HG03159 (cell line): ENCODE results near the gene CCDC150.
"Not testable (repeated sequence)": the region's sequence is repeated elsewhere in the genome, so short reads cannot be mapped to it uniquely, and the experiment has no call there.

ENCODE experiments used
- ATAC-seq: cut with Tn5 transposase; IDR thresholded peaks from one replicate; pipeline ENCODE4 v1.9.1; 2021; ENCODE audit warnings: mild to moderate bottlenecking, moderate library complexity; ENCODE audit not compliant: unreplicated experiment

CCDC150 gene

DNA sequence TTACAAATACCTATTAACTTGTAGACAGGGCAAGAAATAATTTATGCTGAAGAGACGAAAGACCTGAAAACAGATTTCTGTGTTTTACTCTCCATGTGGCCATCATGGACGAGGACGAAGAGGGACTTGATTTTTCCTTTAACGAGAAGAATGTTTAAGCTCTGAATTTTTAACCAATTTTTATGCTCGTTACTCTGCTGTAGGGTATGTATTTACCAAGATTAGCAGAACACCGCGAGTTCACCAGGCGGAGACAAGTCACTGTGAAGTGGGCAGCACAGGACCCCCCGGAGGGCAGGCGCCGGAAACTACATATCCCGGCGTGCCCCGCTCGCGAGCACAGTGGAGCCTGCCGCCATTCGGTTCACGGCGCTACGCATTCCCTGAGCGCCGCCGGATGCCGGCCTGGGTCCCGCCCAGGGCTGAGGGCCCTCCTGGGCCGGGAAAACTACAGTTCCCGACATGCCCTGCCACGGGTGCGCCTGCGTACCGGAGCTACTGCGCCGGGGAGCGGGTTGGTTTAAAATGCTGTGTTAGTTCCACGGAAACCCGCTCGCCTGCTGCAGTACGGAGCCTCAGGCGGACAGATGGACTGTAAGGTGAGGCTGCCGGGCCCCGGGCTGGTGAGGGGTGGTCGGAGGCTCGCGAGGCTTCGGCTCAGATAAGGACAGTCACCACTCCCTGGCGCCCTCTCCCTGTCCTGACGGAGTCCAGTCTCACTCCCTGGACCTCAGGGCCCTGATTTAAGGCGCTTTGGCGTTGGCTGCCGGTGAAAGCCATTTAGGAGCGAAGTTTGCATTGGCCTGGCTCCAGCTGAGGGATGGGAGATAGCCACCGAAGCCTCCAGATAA, at the start of gene CCDC150:
CCDC150 (plus strand) TSS at position 536 of the 851 bp plus-strand sequence; CDS start at position 588, 52 bp downstream.
- peak; percentile 100 for ATAC-seq

- no peak for ATAC-seq
These were observed 49.2 kb upstream of the CCDC150 start for GRCh38 chr2:196590286-196590685.

DNA sequence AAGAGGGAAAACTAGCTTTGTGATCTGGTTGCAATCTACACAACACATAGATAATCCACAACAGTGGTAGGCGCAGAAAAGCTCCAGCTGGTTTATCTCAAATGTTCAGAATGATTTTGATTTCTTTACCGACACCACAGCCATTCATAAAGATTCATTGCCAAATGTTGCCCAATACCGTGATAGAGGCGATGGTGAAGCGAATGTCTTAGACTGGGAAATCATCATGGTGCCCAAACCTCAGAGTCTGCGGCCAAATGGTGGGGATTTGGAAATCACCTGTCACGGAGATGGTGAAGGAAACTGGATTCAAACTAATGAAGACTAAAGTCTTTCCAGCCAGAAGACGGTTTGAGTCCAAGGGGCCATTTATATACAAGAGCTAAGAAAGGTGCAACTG, 48.5 kb upstream of the CCDC150 start:
- ATAC-seq, result no peak

GRCh38 chr2:196591621-196592022, 47.9 kb upstream of the CCDC150 start:
- ATAC-seq, result no peak

- peak; percentile 39 for ATAC-seq
These were observed 47.1 kb upstream of the CCDC150 start for GRCh38 chr2:196592331-196592910.

DNA sequence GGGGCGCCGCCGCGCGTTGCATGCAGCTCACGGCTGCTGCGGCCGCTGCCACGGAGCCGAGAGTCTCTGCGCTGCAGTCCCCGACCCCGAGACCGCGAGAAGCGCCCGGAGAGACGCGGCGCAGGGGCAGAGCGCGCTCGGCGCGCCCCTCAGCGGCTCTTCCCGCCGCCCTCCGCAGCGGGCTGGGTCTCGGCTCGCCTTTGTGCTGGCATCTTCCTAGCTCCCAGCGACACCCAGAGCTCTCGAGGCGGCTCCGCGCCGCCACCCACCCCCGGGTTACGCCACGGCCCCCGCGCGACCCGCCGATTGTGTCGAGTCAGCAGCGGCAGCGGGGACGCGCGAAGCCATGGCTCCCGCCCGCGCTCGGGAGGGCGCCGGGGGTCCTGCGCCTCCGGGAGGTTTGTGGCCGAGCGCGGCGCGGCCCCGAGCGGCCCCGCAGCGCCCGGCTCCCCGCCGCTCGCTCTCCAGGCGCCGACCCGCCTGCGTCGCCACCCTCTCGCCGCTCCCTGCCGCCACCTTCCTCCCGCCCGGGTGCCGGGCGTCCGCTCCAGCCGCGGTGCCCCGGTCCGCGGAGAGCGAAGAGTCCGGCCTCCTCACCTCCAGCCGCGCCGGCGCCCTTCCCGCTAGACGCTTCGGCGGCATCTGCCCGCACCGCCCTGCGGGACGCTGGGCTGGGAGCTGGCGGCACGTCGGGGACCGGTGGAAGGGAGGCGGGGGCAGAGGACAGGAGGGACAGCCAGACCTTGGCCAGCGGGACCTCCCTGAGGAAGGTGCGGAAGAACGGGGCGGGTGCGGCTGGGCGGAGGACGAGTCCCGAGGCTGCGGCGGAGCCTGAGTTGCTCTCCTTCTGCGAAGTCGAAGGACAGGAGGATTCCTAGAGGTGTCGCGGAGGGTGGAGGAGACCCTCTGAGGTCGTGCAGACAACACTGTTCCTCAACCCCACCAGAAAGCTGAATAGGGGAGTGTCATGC, 46.3 kb upstream of the CCDC150 start, which contains the start of gene HECW2:
HECW2 (minus strand) TSS at position 644 of the 971 bp plus-strand sequence.
- peak; percentile 61 for ATAC-seq

GRCh38 chr2:196594158-196594557, 45.4 kb upstream of the CCDC150 start:
- ATAC-seq, result no peak

- ATAC-seq, result no peak
These were observed 42.0 kb upstream of the CCDC150 start for GRCh38 chr2:196597531-196597930.

- ATAC-seq, result no peak
These were observed 41.1 kb upstream of the CCDC150 start for GRCh38 chr2:196598412-196598811.

DNA sequence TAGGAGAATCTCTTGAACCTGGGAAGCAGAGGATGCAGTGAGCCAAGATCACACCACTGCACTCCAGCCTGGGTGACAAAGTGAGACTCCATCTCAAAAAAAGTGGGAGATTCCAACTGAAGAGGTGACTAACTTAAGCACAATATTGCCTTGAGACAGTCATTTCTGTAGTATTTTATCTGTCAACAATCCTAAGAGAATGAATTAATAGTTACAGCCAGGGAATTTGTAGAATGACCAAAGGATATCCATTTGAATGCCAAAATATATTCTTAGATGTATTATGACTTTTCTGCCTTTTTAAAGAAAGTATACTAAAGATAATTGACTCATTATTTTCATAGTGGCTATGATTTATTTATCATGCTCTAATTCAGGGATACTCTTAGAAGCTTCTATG, 40.7 kb upstream of the CCDC150 start:
- ATAC-seq, result no peak

GRCh38 chr2:196601430-196602306, 37.8 kb upstream of the CCDC150 start:
- ATAC-seq, result no peak

DNA sequence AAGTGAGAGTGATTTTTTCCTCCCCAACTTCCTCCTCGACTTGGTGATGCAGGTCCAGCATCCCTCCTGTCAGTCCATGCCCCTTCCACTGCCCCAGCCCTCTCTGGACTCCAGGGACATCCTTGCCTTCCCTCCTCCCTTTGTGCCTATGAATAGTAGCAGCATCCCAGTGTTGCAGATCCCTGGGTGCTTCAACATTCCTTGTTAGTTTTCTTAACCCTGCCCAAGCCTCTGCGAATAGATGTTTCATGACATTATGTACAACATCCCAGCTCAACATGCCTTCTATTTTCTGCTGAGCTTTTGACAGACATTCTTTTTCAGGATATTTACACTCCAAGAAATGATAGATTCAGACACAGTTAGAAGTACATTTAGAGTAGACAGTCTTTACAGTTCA, 35.3 kb upstream of the CCDC150 start:
- no peak for ATAC-seq

DNA sequence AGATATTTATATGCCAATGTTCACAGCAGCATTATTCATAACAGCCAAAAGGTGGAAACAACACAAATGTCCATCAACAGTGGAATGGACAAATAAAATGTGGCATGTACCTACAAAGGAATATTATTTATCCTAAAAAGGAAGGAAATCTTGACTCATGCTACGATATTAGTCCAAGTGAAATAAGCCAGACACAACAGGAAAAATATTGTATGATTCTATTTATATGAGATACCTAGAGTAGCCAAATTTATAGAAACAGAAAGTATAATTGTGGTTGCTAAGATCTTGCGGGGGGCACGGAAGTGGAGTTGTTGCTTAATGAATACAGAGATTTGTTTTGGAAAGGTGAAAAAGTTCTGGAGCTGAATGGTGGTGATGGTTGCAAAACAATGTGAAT, 33.0 kb upstream of the CCDC150 start:
- no peak for ATAC-seq

GRCh38 chr2:196607073-196607472, 32.4 kb upstream of the CCDC150 start:
- no peak for ATAC-seq

GRCh38 chr2:196607896-196608295, 31.6 kb upstream of the CCDC150 start:
- not testable (repeated sequence) for ATAC-seq

GRCh38 chr2:196609806-196610205, 29.7 kb upstream of the CCDC150 start:
- ATAC-seq, result no peak

GRCh38 chr2:196610796-196611195, 28.7 kb upstream of the CCDC150 start:
- no peak for ATAC-seq

GRCh38 chr2:196613302-196613701, 26.2 kb upstream of the CCDC150 start:
- no peak for ATAC-seq

DNA sequence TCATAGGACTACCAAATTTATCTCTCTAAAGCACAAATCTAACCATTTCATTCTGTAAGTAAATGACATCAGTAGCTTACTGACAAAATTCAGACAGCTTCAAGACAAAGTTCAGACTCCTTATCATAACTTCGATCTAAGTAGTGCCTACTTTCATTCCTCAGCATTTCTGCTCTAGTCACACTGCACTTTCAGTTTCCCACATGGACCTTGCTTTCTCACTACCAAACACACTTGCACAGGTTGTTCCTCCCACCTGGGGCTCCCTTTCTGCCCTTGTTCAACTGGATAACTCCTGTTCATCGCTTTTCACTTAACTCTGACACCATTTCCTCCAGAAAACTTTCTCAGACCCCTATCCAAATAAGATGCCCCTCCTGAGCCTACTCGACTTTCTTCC, 22.1 kb upstream of the CCDC150 start:
- no peak for ATAC-seq

GRCh38 chr2:196618661-196619060, 20.9 kb upstream of the CCDC150 start:
- no peak for ATAC-seq
